Heart left ventricle (tissue), 16 donors: ENCODE measurements around the gene ARHGAP15. TPM values are rescaled to one million over a fixed set of nuclear protein-coding genes. Genes with fewer than 3 reads are reported as not detected.

Source experiments
- ATAC-seq, 4 donors: fragments of 200-7000 bp; cut with Tn5 transposase; one replicate each; pipeline ENCODE4 v1.9.1; 2020 to 2022; ENCODE audit warnings: moderate library complexity in 4 of 4, mild to moderate bottlenecking in 3 of 4, moderate number of reproducible peaks in 1 of 4
- DNase-seq, 5 donors: peaks; one replicate each; pipeline ENCODE4 v3.0.0-alpha.2; 2020
- H3K27ac ChIP-seq, 12 donors: fragments of 200-600 bp; sonication (generic) in 4 of 12; one replicate each; pipeline versions ENCODE4 v1.5.0 to v1.8.0; 2016 to 2022; ENCODE audit warnings: mild to moderate bottlenecking in 2 of 12
- H3K27me3 ChIP-seq, 9 donors: fragments of 200-600 bp; sonication (generic) in 2 of 9; one replicate each; pipeline versions ENCODE4 v1.5.1 to v1.8.0; 2016 to 2022; ENCODE audit warnings: mild to moderate bottlenecking in 3 of 9
- H3K36me3 ChIP-seq, 9 donors: fragments of 200-600 bp; sonication (generic) in 2 of 9; one replicate each; pipeline versions ENCODE4 v1.5.0 to v1.8.0; 2018 to 2022; ENCODE audit warnings: mild to moderate bottlenecking in 2 of 9
- H3K4me1 ChIP-seq, 12 donors: fragments of 200-600 bp; sonication (generic) in 4 of 12; one replicate each; pipeline versions ENCODE4 v1.5.0 to v1.8.0; 2016 to 2022; ENCODE audit warnings: mild to moderate bottlenecking in 3 of 12
- H3K4me3 ChIP-seq, 12 donors: fragments of 200-600 bp; sonication (generic) in 4 of 12; one replicate each; pipeline versions ENCODE4 v1.5.0 to v1.8.0; 2017 to 2022; ENCODE audit warnings: mild to moderate bottlenecking in 9 of 12, moderate library complexity in 4 of 12
- H3K9me3 ChIP-seq, 12 donors: fragments of 200-600 bp; sonication (generic) in 4 of 12; one replicate each; pipeline versions ENCODE4 v1.5.0 to v1.8.0; 2016 to 2022; ENCODE audit warnings: mild to moderate bottlenecking in 1 of 12
- POLR2A ChIP-seq, 2 donors: fragments of 450-650 bp; IDR thresholded peaks; one replicate each; pipeline ENCODE4 v1.6.1; 2017; ENCODE audit warnings: antibody characterized with exemption in 2 of 2, mild to moderate bottlenecking in 2 of 2, moderate library complexity in 2 of 2
- WGBS, 4 donors: extraction: QIAGEN DNeasy Blood & Tissue Kit in 2 of 4; methylation state at CpG; one replicate each; pipeline versions ENCODE4 v1.1.5 to v1.1.7; 2013 to 2018; 5-methylcytosine and 5-hydroxymethylcytosine counted together
- intact Hi-C, 10 donors: fragments of 100-400 bp; cut with DNase I; formaldehyde crosslinking; loops; one replicate each; pipeline versions ENCODE4 v1.11.1 to v1.14.2; 2022
- polyA plus RNA-seq, 2 donors: library from polyadenylated mRNA; stranded (reverse); fragments of 200-250 nt; gene quantifications; one replicate each; pipeline ENCODE4 v1.2.3, GENCODE V29; 2013
- total RNA-seq, 9 donors: library from RNA; depleted of rRNA in 2 of 9; stranded (reverse); fragments of >200 nt in 2 of 9; fragmentation: NEBNext Ultra II Directional in 3 of 9; extraction: Animal tissue kit (Norgen Biotek cat#: 25700) in 3 of 9; gene quantifications; one replicate each; pipeline versions ENCODE4 v1.1.0 to v1.2.4, GENCODE V29; 2016 to 2023
- TF ChIP-seq, protein P1 (sequence below), 12 donors: fragments of 200-600 bp; sonication (generic) in 4 of 12; IDR thresholded peaks; one replicate each; pipeline versions ENCODE4 v1.5.0 to v1.8.0; 2018 to 2022; ENCODE audit warnings: antibody characterized with exemption in 12 of 12, mild to moderate bottlenecking in 5 of 12
- donor health status: ischemic (EF 13 %, LVEDD 7.1; RV severe dilation, severe dysfunction).
- donor health status: healthy with polysubstance abuse.
- donor health status: DM: no; HTN: yes; CAD: no.
- donor health status: DM: no; HTN: no; CAD: no.
- donor health status: ischemic (EF 25% LVEDD 6.9; RV normal size, moderate dysfunction).
- donor health status: ischemic (EF 25% LVEDD 5.7; RV mildly dilated, moderate dysfunction).
- donor health status: healthy.
- donor health status: DM: yes; HTN: yes; CAD: no.
- donor health status: ischemic (EF 35%, LVEDD 5.7; RV mildly dilated, moderate dysfunction).
- donor health status: nonischemic (EF 11% LVEDD 7.7; RV severe dilation, severe dysfunction).
- donor health status: DM: yes; HTN: yes; CAD: no.
- donor health status: PGD.
- donor health status: ischemic (EF 29% LVEDD 5.4; RV normal size, mild dysfunction).
- donor health status: nonischemic (EF 23%, LVEDD 6.1; RV moderate dilation, normal function).

Gene ARHGAP15
- total and polyA plus RNA-seq, 11 donors = 1.3 to 8.7 (median 3.3) TPM

DNA sequence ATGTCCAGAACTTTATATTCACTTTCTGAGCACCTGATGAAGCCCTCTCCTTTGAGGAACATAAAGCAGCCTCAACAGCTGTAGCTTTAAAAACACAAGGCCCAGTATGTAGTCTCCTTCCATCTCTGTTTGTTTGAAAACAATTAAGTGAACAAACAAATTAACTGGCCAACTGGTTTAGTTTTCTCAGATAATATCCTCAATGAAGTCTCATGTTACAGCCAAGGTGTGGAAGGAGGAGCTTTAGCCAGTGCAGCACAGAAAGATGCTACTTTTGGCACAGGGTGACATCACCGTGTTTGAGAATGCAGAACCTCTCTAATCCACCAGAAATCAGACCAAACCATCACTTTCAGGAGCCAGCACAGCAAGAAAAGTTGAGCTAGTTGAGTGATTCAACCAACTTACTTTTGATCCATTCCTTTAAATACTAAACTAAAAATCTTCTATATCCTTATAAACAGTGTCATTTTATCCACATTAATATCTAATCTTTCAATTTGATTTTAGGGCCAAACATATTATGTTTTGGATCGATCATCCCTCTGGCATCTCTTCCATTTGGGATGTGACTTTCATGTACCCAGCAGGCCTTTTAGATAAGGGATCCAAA, 488.7 kb downstream of the ARHGAP15 start:
- Histone ChIP-seq H3K36me3 (no peaks in the 10 kb centered on the region), H3K27ac (no peak overlapping the region), H3K9me3 (no peaks in the 10 kb centered on the region), H3K27me3 (no peaks in the 10 kb centered on the region), H3K4me1 (peaks cover 0 to 1% (median 0%) of the 10 kb centered on the region in 12 donors), H3K4me3 (no peak overlapping the region)
- 75 to 86% (median 79%) methylated on average over 2 of the region's 2 CpGs for WGBS, 4 donors
- DNase-seq (no peak), ATAC-seq (no peak)
- TF ChIP-seq POLR2A (IDR thresholded peaks at IDR 0.05) = no peak
- TF ChIP-seq, protein P1, sequence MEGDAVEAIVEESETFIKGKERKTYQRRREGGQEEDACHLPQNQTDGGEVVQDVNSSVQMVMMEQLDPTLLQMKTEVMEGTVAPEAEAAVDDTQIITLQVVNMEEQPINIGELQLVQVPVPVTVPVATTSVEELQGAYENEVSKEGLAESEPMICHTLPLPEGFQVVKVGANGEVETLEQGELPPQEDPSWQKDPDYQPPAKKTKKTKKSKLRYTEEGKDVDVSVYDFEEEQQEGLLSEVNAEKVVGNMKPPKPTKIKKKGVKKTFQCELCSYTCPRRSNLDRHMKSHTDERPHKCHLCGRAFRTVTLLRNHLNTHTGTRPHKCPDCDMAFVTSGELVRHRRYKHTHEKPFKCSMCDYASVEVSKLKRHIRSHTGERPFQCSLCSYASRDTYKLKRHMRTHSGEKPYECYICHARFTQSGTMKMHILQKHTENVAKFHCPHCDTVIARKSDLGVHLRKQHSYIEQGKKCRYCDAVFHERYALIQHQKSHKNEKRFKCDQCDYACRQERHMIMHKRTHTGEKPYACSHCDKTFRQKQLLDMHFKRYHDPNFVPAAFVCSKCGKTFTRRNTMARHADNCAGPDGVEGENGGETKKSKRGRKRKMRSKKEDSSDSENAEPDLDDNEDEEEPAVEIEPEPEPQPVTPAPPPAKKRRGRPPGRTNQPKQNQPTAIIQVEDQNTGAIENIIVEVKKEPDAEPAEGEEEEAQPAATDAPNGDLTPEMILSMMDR (IDR thresholded peaks at IDR 0.05) = no peak
- intact Hi-C loops = no loop called here

DNA sequence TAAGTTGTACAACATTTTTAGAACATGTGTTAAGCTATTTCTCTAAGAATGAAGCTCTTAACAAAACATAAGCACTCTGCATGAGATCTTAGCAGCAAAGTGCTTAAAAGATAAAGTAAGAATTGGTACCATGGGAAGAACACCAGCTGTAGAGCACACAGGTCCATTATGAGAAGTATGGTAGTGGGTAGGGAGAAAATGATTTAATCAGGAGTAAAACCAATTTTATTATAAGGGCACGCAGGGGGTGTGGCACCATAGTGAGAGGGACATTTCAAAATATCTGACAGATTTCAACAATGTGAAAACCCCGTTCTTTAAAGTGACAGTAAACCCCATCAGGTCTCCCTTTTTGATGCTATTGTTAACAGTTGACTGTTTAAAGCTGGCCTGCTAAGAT, 492.9 kb downstream of the ARHGAP15 start:
- 78 to 86% (median 82%) methylated on average over 2 of the region's 2 CpGs for WGBS, 4 donors
- intact Hi-C loops = no loop called here
- ATAC-seq (no peak), DNase-seq (no peak)
- TF ChIP-seq, protein P1 (IDR thresholded peaks at IDR 0.05) = no peak
- no peak for TF ChIP-seq POLR2A (IDR thresholded peaks at IDR 0.05)
- no peaks in the 10 kb centered on the region for H3K27me3 ChIP-seq
- H3K9me3 ChIP-seq = no peaks in the 10 kb centered on the region
- H3K4me1 ChIP-seq = peaks cover 0 to 11% (median 0%) of the 10 kb centered on the region in 12 donors
- no peak overlapping the region for H3K27ac ChIP-seq
- H3K36me3 ChIP-seq = peaks cover 0 to 5% (median 0%) of the 10 kb centered on the region in 9 donors
- no peak overlapping the region for H3K4me3 ChIP-seq

DNA sequence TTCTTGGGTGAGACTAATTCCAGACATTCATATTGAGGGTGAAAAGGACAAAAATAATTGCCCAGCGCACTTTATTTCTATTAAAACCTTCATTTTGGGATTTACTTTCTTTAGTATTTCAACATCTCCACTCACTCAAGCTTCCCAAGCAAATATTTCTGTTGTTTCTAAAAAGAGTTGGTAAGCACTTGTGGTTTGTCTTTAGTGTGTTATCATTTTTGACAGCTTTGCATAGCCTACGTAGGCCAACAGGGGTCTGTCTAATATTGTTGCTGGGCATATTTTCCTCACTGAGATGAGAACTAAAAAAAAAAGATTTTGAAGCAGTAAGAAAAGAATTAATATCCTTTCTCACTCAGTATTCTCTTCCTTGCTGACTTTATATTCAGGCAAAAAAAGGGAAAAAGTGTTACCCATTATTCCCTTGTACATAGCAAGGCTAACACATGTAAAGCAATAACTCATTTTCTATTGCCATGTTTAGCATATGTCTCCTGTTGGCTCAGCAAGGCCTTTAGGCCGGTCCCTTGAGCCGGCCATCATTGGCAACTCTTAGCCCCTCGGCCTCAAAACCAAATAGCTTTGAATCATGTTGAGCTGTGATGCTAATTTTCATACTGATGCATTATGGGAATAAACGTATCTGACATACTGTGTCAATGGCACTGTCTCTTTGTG, 494.2 kb downstream of the ARHGAP15 start:
- H3K36me3 ChIP-seq = peaks cover 0 to 5% (median 0%) of the 10 kb centered on the region in 9 donors
- H3K9me3 ChIP-seq = no peaks in the 10 kb centered on the region
- peaks cover 0 to 11% (median 0%) of the 10 kb centered on the region in 12 donors for H3K4me1 ChIP-seq
- no peaks in the 10 kb centered on the region for H3K27me3 ChIP-seq
- no peak overlapping the region for H3K4me3 ChIP-seq
- intact Hi-C loops = no loop called here
- no peak for TF ChIP-seq POLR2A (IDR thresholded peaks at IDR 0.05)
- TF ChIP-seq, protein P1 (IDR thresholded peaks at IDR 0.05) = no peak
- ATAC-seq (no peak), DNase-seq (no peak)
- H3K27ac ChIP-seq = peak overlapping the region in 1 of 12 donors; percentile 8
- 77 to 82% (median 79%) methylated on average over 6 of the region's 6 CpGs for WGBS, 4 donors

DNA sequence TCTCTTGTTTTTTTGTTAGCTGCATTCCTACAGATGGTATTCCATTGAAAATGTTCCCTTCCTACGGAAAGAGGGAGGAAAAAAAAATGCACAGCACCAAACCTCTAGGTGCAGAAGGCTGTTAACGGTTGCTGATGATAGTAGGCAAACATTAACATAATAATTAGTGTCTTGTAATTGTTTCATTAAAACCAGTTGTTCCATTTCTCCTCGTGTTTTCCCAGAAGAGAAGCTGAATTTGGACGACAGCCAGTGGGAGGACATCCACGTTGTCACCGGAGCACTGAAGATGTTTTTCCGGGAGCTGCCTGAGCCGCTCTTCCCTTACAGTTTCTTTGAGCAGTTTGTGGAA, 494.7 kb downstream of the ARHGAP15 start:
- ATAC-seq (no peak), DNase-seq (peak in 3 of 5 donors; percentile 18 to 36 (median 23))
- no peak overlapping the region for H3K4me3 ChIP-seq
- peaks cover 0 to 11% (median 0%) of the 10 kb centered on the region in 12 donors for H3K4me1 ChIP-seq
- intact Hi-C loops = no loop called here
- H3K36me3 ChIP-seq = peaks cover 0 to 5% (median 0%) of the 10 kb centered on the region in 9 donors
- 60 to 67% (median 67%) methylated on average over 8 of the region's 8 CpGs for WGBS, 4 donors
- no peaks in the 10 kb centered on the region for H3K9me3 ChIP-seq
- no peak for TF ChIP-seq POLR2A (IDR thresholded peaks at IDR 0.05)
- TF ChIP-seq, protein P1 (IDR thresholded peaks at IDR 0.05) = no peak
- H3K27me3 ChIP-seq = no peaks in the 10 kb centered on the region
- H3K27ac ChIP-seq = peak overlapping the region in 1 of 12 donors; percentile 8
